NCI-H2171 treated with DMSO at 0.1 percent for 48 hours (cell line): ENCODE results near the gene OVOL3.
"Not testable (repeated sequence)": the region's sequence is repeated elsewhere in the genome, so short reads cannot be mapped to it uniquely, and the experiment has no call there.

Source experiments
- DNase-seq: peaks from one replicate; lab custom pipeline; 2025; lab: John Stamatoyannopoulos, UW

Gene OVOL3

GRCh38 chr19:36131221-36131620 lies 20.3 kb downstream of the OVOL3 start:
- not testable (repeated sequence) for DNase-seq

- DNase-seq = not testable (repeated sequence)
Measured at GRCh38 chr19:36134867-36135266, 23.9 kb downstream of the OVOL3 start.

- DNase-seq = no peak
Measured at GRCh38 chr19:36136964-36137686, 26.2 kb downstream of the OVOL3 start.

GRCh38 chr19:36139120-36139472 lies 28.2 kb downstream of the OVOL3 start:
- no peak for DNase-seq

- peak; percentile 91 for DNase-seq
Measured at GRCh38 chr19:36139473-36140303, 28.7 kb downstream of the OVOL3 start, which contains the start of gene CAPNS1. CAPNS1 (plus strand) TSS chr19:36140066; CDS start chr19:36141012, 946 bp downstream.

- peak; percentile 73 for DNase-seq
Measured at GRCh38 chr19:36140304-36141038, 29.5 kb downstream of the OVOL3 start.

- DNase-seq = peak; percentile 81
Measured at GRCh38 chr19:36141039-36141927, 30.3 kb downstream of the OVOL3 start.

- no peak for DNase-seq
Measured at GRCh38 chr19:36142046-36142445, 31.1 kb downstream of the OVOL3 start.

- DNase-seq = no peak
Measured at GRCh38 chr19:36142496-36142895, 31.6 kb downstream of the OVOL3 start.

GRCh38 chr19:36144624-36145023 lies 33.7 kb downstream of the OVOL3 start:
- DNase-seq = no peak

GRCh38 chr19:36149673-36150406 lies 38.9 kb downstream of the OVOL3 start:
- no peak for DNase-seq

GRCh38 chr19:36150586-36150985 lies 39.6 kb downstream of the OVOL3 start:
- DNase-seq = no peak

- no peak for DNase-seq
Measured at GRCh38 chr19:36151144-36152018, 40.4 kb downstream of the OVOL3 start.

GRCh38 chr19:36152019-36152351 lies 41.0 kb downstream of the OVOL3 start:
- DNase-seq = no peak

- no peak for DNase-seq
Measured at GRCh38 chr19:36152352-36153091, 41.6 kb downstream of the OVOL3 start, which contains the start of gene COX7A1. COX7A1 (minus strand) TSS chr19:36152447; CDS start chr19:36152407, 40 bp downstream.

- DNase-seq = no peak
Measured at GRCh38 chr19:36153126-36153525, 42.2 kb downstream of the OVOL3 start.

- no peak for DNase-seq
Measured at GRCh38 chr19:36160821-36161596, 50.1 kb downstream of the OVOL3 start.
